Middle frontal gyrus (tissue), 1 donor: ENCODE data around the gene PTPRJ.

ENCODE experiments used
- DNase-seq: peaks from one replicate; pipeline ENCODE4 v3.0.0-alpha.2; 2015; ENCODE audit warnings: low spot score; ENCODE audit errors: extremely low spot score

The PTPRJ gene

DNA sequence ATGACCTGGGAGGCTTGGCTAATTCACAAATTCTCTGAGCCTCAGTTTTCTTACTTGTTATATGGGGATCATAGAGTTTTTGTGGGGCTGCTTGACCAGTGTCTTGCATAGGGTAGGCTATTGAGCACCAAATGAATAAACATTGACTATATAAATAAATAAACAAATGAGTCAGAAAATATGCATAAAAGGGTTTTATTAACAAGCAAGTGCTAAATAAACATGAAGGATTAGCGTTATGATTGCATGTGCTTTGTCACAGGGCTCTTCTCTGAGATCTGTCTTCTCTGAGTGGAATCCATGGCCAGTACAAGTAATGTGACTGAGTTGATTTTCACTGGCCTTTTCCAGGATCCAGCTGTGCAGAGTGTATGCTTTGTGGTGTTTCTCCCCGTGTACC lies 236.2 kb downstream of the PTPRJ start, which contains the start of gene OR4B1:
Gene OR4B1 (plus strand): TSS at position 301 of the 400 bp plus-strand sequence. CDS start 0 bp downstream, at position 301.
- no peak for DNase-seq
